AG04450 (cell line): Measurements from ENCODE around the gene RASAL1. TPM values are rescaled to one million over a fixed set of nuclear protein-coding genes. Genes with fewer than 3 reads are reported as not detected.

Source experiments
- CTCF ChIA-PET: fragments of 300-600, 350-600 bp; formaldehyde crosslinking; extraction: SDS; loops from one replicate; lab custom pipeline; 2022; ENCODE audit warnings: antibody characterized with exemption, inconsistent platforms; lab: Charles Lee
- POLR2A ChIA-PET: fragments of 350-600 bp; formaldehyde crosslinking; extraction: SDS; loops from one replicate; lab custom pipeline; 2021; ENCODE audit warnings: antibody characterized with exemption, inconsistent platforms; lab: Yijun Ruan, JAX
- DNase-seq: peaks from one replicate; pipeline ENCODE4 v3.0.0-alpha.2; 2011; ENCODE audit warnings: low read depth, low spot score
- H3K27ac ChIP-seq: one replicate; pipeline ENCODE4 v1.5.1; 2012; ENCODE audit warnings: low read depth, low read length, control low read depth
- H3K27me3 ChIP-seq: one replicate; pipeline ENCODE4 v1.6.0; 2012; ENCODE audit warnings: low read length; ENCODE audit not compliant: control insufficient read depth, insufficient read depth
- H3K4me3 ChIP-seq: 2 replicates; pipeline ENCODE4 v1.5.1; 2011; ENCODE audit warnings: mild to moderate bottlenecking, low read depth, low read length, control low read depth
- H3K9me3 ChIP-seq: 2 replicates; pipeline ENCODE4 v1.5.1; 2012; ENCODE audit warnings: low read length; ENCODE audit not compliant: control insufficient read depth, insufficient read depth
- CTCF ChIP-seq: IDR thresholded peaks from 2 replicates; pipeline ENCODE4 v1.5.1; 2011; ENCODE audit warnings: low read depth, low read length, control low read depth, inconsistent platforms
- polyA plus RNA-seq: library from polyadenylated mRNA; depleted of rRNA; stranded (reverse); fragments of >200 nt; gene quantifications from 2 replicates; pipeline ENCODE4 v1.2.3, GENCODE V29; 2011

The RASAL1 gene
- polyA plus RNA-seq, 1 experiment: not detected

- Histone ChIP-seq H3K9me3 (no peaks in the 10 kb centered on the region; the same call in 1 of the 2 replicates), H3K4me3 (peak overlapping the region; percentile 44), H3K27ac (no peak overlapping the region), H3K27me3 (peaks cover 48% of the 10 kb centered on the region)
- ChIA-PET POLR2A (no interaction called here), CTCF (interaction anchor here (0.6 to 6.1 kb wide), 11 partner anchors 9 to 615 kb away, joined by 3 to 45 read pairs (median 4); no protein-coding TSS in a partner anchor)
- TF ChIP-seq CTCF: peak; percentile 38
- DNase-seq: no peak
Observed at GRCh38 chr12:113152835-113153814, 17.6 kb upstream of the RASAL1 start.

GRCh38 chr12:113152196-113152834 is 16.8 kb upstream of the RASAL1 start:
- no peak for TF ChIP-seq CTCF
- POLR2A ChIA-PET: no interaction called here
- H3K4me3 ChIP-seq: no peak overlapping the region; the same call in 1 of the 2 replicates

GRCh38 chr12:113151655-113152054 is 16.1 kb upstream of the RASAL1 start:
- DNase-seq: no peak
- no peak overlapping the region for H3K27ac ChIP-seq
- CTCF ChIA-PET: interaction anchor here (0.6 to 6.1 kb wide), 2 partner anchors 102 to 903 kb away, joined by 7 to 45 read pairs; no protein-coding TSS in a partner anchor
- H3K27me3 ChIP-seq: peaks cover 48% of the 10 kb centered on the region
- H3K4me3 ChIP-seq: no peak overlapping the region
- no peak for TF ChIP-seq CTCF
- POLR2A ChIA-PET: no interaction called here
- no peaks in the 10 kb centered on the region; the same call in 1 of the 2 replicates for H3K9me3 ChIP-seq

More at GRCh38 chr12:113152196-113152834, 16.8 kb upstream of the RASAL1 start:
- no peaks in the 10 kb centered on the region; the same call in 1 of the 2 replicates for H3K9me3 ChIP-seq
- DNase-seq: no peak
- H3K27ac ChIP-seq: no peak overlapping the region
- CTCF ChIA-PET: interaction anchor here (1.0 to 6.1 kb wide), 8 partner anchors 8 to 252 kb away, joined by 3 to 45 read pairs (median 4); no protein-coding TSS in a partner anchor
- peaks cover 48% of the 10 kb centered on the region for H3K27me3 ChIP-seq

GRCh38 chr12:113149361-113150150 is 14.0 kb upstream of the RASAL1 start, which contains the start of gene CFAP73:
Gene CFAP73 (plus strand): TSS chr12:113149724. CDS start chr12:113149858, 134 bp downstream.
- H3K4me3 ChIP-seq: peak within 1 kb of the TSS; percentile 43
- TF ChIP-seq CTCF: 0 out of 2 replicates have a peak, but pooled peaks have one; percentile 4
- no peak within 1 kb of the TSS for H3K27ac ChIP-seq
- ChIA-PET CTCF (interaction anchor here (1.2 to 6.1 kb wide), 5 partner anchors 25 to 276 kb away, joined by 3 to 45 read pairs (median 5); no protein-coding TSS in a partner anchor), POLR2A (no interaction called here)
- H3K9me3 ChIP-seq: no peaks in the 10 kb centered on the region; the same call in 1 of the 2 replicates
- DNase-seq: peak; percentile 52
- H3K27me3 ChIP-seq: peaks cover 40% of the 10 kb centered on the region
